Colonic mucosa (tissue), 4 donors: ENCODE data around the gene AGBL4. TPM values are rescaled to one million over a fixed set of nuclear protein-coding genes. Genes with fewer than 3 reads are reported as not detected.
"Not testable (repeated sequence)": the region's sequence is repeated elsewhere in the genome, so short reads cannot be mapped to it uniquely, and the experiment has no call there.

Experiments
- DNase-seq: peaks from one replicate; pipeline ENCODE4 v3.0.0-alpha.2; 2020
- H3K27ac ChIP-seq: fragments of 200-600 bp; one replicate; pipeline ENCODE4 v1.8.0; 2021
- H3K27me3 ChIP-seq: fragments of 200-600 bp; one replicate; pipeline ENCODE4 v1.8.0; 2021
- H3K36me3 ChIP-seq: fragments of 200-600 bp; one replicate; pipeline ENCODE4 v1.8.0; 2021
- H3K4me1 ChIP-seq: fragments of 200-600 bp; one replicate; pipeline ENCODE4 v1.8.0; 2021; ENCODE audit warnings: mild to moderate bottlenecking
- H3K4me3 ChIP-seq: fragments of 200-600 bp; one replicate; pipeline ENCODE4 v1.8.0; 2021
- H3K9ac ChIP-seq, 2 donors: one replicate each; pipeline ENCODE4 v1.7.0; 2013; ENCODE audit warnings: control low read depth in 2 of 2, low read depth in 2 of 2, low read length in 2 of 2
- H3K9me3 ChIP-seq: fragments of 200-600 bp; one replicate; pipeline ENCODE4 v1.8.0; 2021
- intact Hi-C: fragments of 100-400 bp; cut with DNase I; formaldehyde crosslinking; loops from one replicate; pipeline ENCODE4 v1.14.1; 2022
- total RNA-seq, 2 donors: library from RNA; stranded (reverse); fragmentation: NEBNext Ultra II Directional in 1 of 2; extraction: Animal tissue kit (Norgen Biotek cat#: 25700) in 1 of 2; gene quantifications; one replicate each; pipeline ENCODE4 v1.2.1, GENCODE V29; 2021
- TF ChIP-seq, protein P1 (sequence below): fragments of 200-600 bp; IDR thresholded peaks from one replicate; pipeline ENCODE4 v1.8.0; 2022; ENCODE audit warnings: antibody characterized with exemption, mild to moderate bottlenecking
- donor health status: healthy.
- donor health status: DM: no; HTN: no; CAD: no.
- donor health status: DM: no; HTN: no; CAD: no.

AGBL4 gene
- total RNA-seq, 2 donors from 2014 or later, result 0.24 to 0.30 TPM

DNA sequence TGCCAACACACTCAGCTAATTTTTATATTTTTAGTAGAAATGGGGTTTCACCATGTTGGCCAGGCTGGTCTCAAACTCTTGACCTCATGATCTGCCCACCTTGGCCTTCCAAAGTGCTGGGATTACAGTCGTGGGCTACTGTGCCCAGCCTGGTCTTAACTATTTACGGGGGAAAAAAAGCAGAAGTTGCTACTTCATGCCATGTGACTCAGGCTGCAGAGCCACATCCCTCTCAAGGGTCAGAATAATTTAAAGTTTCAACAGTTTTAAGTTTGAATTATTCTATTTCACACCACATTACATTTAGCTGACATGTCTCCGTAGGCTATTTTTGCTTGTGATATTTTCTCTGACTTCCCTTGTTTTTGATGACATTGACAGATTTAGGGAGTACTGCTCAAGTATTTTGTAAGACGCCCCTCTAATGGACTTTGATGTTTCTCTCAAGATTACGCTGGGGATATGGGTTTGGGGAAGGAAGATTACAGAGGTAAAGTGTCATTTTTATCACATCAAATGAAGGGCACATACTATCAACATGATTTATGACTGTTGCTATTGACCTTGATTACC is 14.6 kb upstream of the AGBL4 start:
- no peaks in the 10 kb centered on the region for H3K36me3 ChIP-seq
- H3K9me3 ChIP-seq, result no peaks in the 10 kb centered on the region
- no peaks in the 10 kb centered on the region for H3K27me3 ChIP-seq
- H3K9ac ChIP-seq, result no peak overlapping the region
- DNase-seq, result no peak
- H3K4me1 ChIP-seq, result no peaks in the 10 kb centered on the region
- H3K4me3 ChIP-seq, result no peak overlapping the region
- intact Hi-C loops, result no loop called here
- no peak overlapping the region for H3K27ac ChIP-seq
- TF ChIP-seq, protein P1, sequence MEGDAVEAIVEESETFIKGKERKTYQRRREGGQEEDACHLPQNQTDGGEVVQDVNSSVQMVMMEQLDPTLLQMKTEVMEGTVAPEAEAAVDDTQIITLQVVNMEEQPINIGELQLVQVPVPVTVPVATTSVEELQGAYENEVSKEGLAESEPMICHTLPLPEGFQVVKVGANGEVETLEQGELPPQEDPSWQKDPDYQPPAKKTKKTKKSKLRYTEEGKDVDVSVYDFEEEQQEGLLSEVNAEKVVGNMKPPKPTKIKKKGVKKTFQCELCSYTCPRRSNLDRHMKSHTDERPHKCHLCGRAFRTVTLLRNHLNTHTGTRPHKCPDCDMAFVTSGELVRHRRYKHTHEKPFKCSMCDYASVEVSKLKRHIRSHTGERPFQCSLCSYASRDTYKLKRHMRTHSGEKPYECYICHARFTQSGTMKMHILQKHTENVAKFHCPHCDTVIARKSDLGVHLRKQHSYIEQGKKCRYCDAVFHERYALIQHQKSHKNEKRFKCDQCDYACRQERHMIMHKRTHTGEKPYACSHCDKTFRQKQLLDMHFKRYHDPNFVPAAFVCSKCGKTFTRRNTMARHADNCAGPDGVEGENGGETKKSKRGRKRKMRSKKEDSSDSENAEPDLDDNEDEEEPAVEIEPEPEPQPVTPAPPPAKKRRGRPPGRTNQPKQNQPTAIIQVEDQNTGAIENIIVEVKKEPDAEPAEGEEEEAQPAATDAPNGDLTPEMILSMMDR, result no peak

DNA sequence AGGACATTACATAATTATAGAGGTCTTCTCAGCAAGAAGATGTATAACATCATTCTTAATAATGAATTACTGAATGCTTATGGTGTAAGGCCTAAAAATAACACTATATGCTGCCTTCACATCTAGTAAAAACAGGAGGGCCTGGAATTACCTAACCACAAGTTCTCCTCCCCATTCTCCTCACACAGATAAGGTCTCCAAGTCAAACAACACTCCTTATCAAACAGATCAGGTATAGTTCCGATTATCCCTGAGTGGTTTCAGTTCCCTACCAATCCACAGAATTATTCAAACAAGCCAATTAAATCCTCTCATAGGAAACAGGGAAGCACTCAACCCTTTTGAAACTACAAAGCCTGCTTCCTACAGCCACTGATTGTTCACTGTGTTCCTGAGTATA is 4.0 kb upstream of the AGBL4 start:
- Histone ChIP-seq H3K36me3 (no peaks in the 10 kb centered on the region), H3K4me3 (no peak overlapping the region), H3K27ac (no peak overlapping the region), H3K9ac (no peak overlapping the region), H3K27me3 (no peaks in the 10 kb centered on the region), H3K9me3 (no peaks in the 10 kb centered on the region), H3K4me1 (no peaks in the 10 kb centered on the region)
- DNase-seq, result no peak
- TF ChIP-seq, protein P1, result no peak
- intact Hi-C loops, result no loop called here

DNA sequence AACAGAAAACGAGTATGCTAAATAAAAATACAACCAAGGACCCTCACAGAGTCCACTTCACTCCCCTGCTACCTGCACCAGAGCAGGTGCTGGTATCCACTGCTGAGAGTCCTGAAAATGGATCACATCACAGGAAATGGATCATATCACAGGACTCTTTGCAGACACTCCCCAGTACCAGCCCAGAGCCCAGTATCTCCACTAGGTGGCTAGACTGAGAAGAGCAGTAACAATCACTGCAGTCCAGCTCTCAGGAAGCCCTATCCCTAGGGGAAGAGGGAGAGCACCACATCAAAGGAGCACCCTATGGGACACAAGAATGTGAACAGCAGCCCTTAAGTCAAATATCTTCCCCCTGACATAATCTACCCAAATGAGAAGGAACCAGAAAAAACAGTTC is 28.0 kb downstream of the AGBL4 start:
- Histone ChIP-seq H3K4me3 (no peak overlapping the region), H3K9me3 (no peaks in the 10 kb centered on the region), H3K27ac (no peak overlapping the region), H3K36me3 (no peaks in the 10 kb centered on the region), H3K4me1 (no peaks in the 10 kb centered on the region), H3K9ac (no peak overlapping the region), H3K27me3 (no peaks in the 10 kb centered on the region)
- TF ChIP-seq, protein P1, result no peak
- DNase-seq, result no peak
- intact Hi-C loops, result no loop called here

DNA sequence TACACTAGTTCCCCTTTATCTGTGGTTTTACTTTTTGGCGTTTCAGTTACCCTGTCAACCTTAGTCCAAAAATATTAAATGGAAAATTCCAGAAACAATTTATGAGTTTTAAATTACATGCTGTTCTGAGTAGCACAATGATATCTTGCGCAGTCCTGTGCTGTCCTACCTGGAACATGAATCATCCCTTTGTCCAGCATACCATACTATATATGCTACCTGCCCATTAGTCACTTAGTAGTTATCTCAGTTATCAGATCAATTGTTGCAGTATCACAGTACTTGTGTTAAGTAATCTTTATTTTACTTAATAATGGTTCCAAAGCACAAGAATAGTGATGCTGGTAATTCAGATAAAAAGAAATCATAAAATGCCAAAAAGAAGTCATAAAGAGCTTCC is 52.7 kb downstream of the AGBL4 start:
- intact Hi-C loops, result no loop called here
- TF ChIP-seq, protein P1, result no peak
- Histone ChIP-seq H3K4me3 (no peak overlapping the region), H3K4me1 (no peaks in the 10 kb centered on the region), H3K27me3 (no peaks in the 10 kb centered on the region), H3K36me3 (no peaks in the 10 kb centered on the region), H3K9ac (no peak overlapping the region), H3K27ac (no peak overlapping the region), H3K9me3 (no peaks in the 10 kb centered on the region)
- DNase-seq, result no peak

DNA sequence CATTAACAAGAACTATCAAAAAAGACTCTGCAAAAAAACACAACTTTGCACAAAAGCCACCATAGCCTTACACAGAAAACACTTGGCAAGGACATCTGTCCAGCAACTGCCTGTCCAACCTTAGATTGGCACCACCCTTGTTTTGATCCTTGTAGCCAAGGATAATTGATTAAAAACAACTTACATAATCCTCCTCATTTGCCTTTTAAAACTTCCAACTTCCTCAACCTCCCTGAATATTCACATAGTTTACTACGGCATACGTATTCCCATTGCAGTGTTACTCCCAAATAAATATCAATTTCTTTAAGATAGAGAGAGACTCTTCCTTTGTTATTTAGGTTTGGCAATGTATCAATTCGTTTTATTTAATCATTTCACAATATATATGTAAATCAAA is 72.4 kb downstream of the AGBL4 start:
- intact Hi-C loops, result no loop called here
- H3K27ac ChIP-seq, result no peak overlapping the region

DNA sequence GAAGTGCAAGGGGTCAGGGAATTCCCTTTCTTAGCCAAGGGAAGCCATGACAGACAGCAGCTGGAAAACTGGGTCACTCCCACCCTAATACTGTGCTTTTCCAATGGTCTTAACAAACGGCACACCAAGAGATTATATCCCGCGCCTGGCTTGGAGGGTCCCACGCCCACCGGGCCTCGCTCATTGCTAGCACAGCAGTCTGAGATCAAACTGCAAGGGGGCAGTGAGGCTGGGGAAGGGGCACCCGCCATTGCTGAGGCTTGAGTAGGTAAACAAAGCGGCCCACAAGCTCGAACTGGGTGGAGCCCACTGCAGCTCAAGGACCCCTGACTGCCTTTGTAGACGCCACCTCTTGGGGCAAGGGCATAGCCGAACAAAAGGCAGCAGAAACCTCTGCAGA is 108.5 kb downstream of the AGBL4 start:
- H3K27me3 ChIP-seq, intact Hi-C loops, H3K9ac ChIP-seq, H3K9me3 ChIP-seq, DNase-seq, H3K36me3 ChIP-seq, H3K4me3 ChIP-seq, H3K27ac ChIP-seq, H3K4me1 ChIP-seq: not testable (repeated sequence)

More for the DNA sequence above, 72.4 kb downstream of the AGBL4 start:
- H3K9me3 ChIP-seq, result no peaks in the 10 kb centered on the region
- no peak for DNase-seq
- H3K4me1 ChIP-seq, result no peaks in the 10 kb centered on the region
- TF ChIP-seq, protein P1, result no peak
- no peaks in the 10 kb centered on the region for H3K36me3 ChIP-seq
- no peak overlapping the region for H3K9ac ChIP-seq
- H3K27me3 ChIP-seq, result no peaks in the 10 kb centered on the region
- no peak overlapping the region for H3K4me3 ChIP-seq
